ENCODE data around the gene SHMT1.

GRCh38 chr17:18327093-18327492, 36.3 kb downstream of the SHMT1 start:
- no peak for TF ChIP-seq CTCF (IDR thresholded peaks at IDR 0.05; ENCODE audit: insufficient read depth, low read depth, low read length)
- no peak for TF ChIP-seq EZH2 (IDR thresholded peaks at IDR 0.05; ENCODE audit: insufficient read depth, low read length)

Measured in astrocyte (in vitro differentiated cells and primary cell).